Liver (tissue), 9 donors: ENCODE measurements around the gene RNF41. TPM values are rescaled to one million over a fixed set of nuclear protein-coding genes. Genes with fewer than 3 reads are reported as not detected.
A peak's percentile ranks its signal among the peaks of the same experiment; 100 is the strongest.
"Not testable (repeated sequence)": the region's sequence is repeated elsewhere in the genome, so short reads cannot be mapped to it uniquely, and the experiment has no call there.

ENCODE experiments used
- DNase-seq: peaks from one replicate; pipeline ENCODE4 v3.0.0-alpha.2; 2017; ENCODE audit warnings: low spot score
- H3K27ac ChIP-seq, 2 donors: one replicate each; pipeline ENCODE4 v1.7.0; 2013; ENCODE audit warnings: inconsistent platforms in 2 of 2, low read length in 2 of 2, control low read depth in 1 of 2, low read depth in 1 of 2, mild to moderate bottlenecking in 1 of 2
- H3K27me3 ChIP-seq, 4 donors: one replicate each; pipeline versions ENCODE4 v1.6.1 to v1.7.0; 2013; ENCODE audit warnings: low read length in 3 of 4, inconsistent platforms in 1 of 4, mild to moderate bottlenecking in 1 of 4, moderate library complexity in 1 of 4; ENCODE audit not compliant: control insufficient read depth in 4 of 4, insufficient read depth in 4 of 4
- H3K36me3 ChIP-seq, 4 donors: one replicate each; pipeline versions ENCODE4 v1.6.1 to v1.7.0; 2013; ENCODE audit warnings: low read length in 3 of 4, mild to moderate bottlenecking in 3 of 4, low read depth in 1 of 4, moderate library complexity in 1 of 4; ENCODE audit not compliant: control insufficient read depth in 4 of 4, insufficient read depth in 3 of 4
- H3K4me1 ChIP-seq, 4 donors: one replicate each; pipeline versions ENCODE4 v1.6.1 to v1.7.0; 2013; ENCODE audit warnings: low read length in 3 of 4, mild to moderate bottlenecking in 3 of 4, moderate library complexity in 1 of 4; ENCODE audit not compliant: control insufficient read depth in 4 of 4, insufficient read depth in 4 of 4
- H3K4me3 ChIP-seq, 3 donors: one replicate each; pipeline versions ENCODE4 v1.6.1 to v1.7.0; 2013; ENCODE audit warnings: low read length in 3 of 3, control low read depth in 1 of 3, low read depth in 1 of 3, mild to moderate bottlenecking in 1 of 3
- H3K9ac ChIP-seq, 2 donors: one replicate each; pipeline ENCODE4 v1.7.0; 2013; ENCODE audit warnings: low read length in 2 of 2, mild to moderate bottlenecking in 2 of 2, moderate library complexity in 2 of 2, control low read depth in 1 of 2, low read depth in 1 of 2
- H3K9me3 ChIP-seq, 4 donors: one replicate each; pipeline versions ENCODE4 v1.6.1 to v1.7.0; 2013; ENCODE audit warnings: low read length in 3 of 4; ENCODE audit not compliant: control insufficient read depth in 4 of 4
- ATF3 ChIP-seq: IDR thresholded peaks from 2 replicates; pipeline ENCODE4 v1.6.1; 2016; ENCODE audit warnings: antibody characterized with exemption
- CTCF ChIP-seq: fragments of 150-350 bp; IDR thresholded peaks from 2 replicates; pipeline ENCODE4 v1.5.1; 2017; ENCODE audit warnings: improper control_type of control experiment, low read depth, low read length; ENCODE audit not compliant: missing input control
- FOXA2 ChIP-seq: IDR thresholded peaks from 2 replicates; pipeline ENCODE4 v1.6.1; 2016; ENCODE audit warnings: antibody characterized with exemption
- HNF4A ChIP-seq, 2 donors: conservative IDR thresholded peaks; 2 replicates each; pipeline ENCODE4 v1.6.1; 2016; ENCODE audit warnings: antibody characterized with exemption in 2 of 2, mild to moderate bottlenecking in 2 of 2
- RAD21 ChIP-seq, 2 donors: IDR thresholded peaks; 2 replicates each; pipeline ENCODE4 v1.6.1; 2016; ENCODE audit warnings: antibody characterized with exemption in 2 of 2, mild to moderate bottlenecking in 2 of 2
- REST ChIP-seq: IDR thresholded peaks from 2 replicates; pipeline ENCODE4 v1.6.1; 2016; ENCODE audit warnings: antibody characterized with exemption, mild to moderate bottlenecking
- SP1 ChIP-seq: IDR thresholded peaks from 2 replicates; pipeline ENCODE4 v1.6.1; 2018; ENCODE audit warnings: antibody characterized with exemption, mild to moderate bottlenecking
- TAF1 ChIP-seq: conservative IDR thresholded peaks from 2 replicates; pipeline ENCODE4 v1.6.1; 2016; ENCODE audit warnings: antibody characterized with exemption, mild to moderate bottlenecking
- WGBS: extraction: QIAGEN DNeasy Blood & Tissue Kit; methylation state at CpG from one replicate; pipeline ENCODE4 v1.1.7; 2013; 5-methylcytosine and 5-hydroxymethylcytosine counted together
- polyA plus RNA-seq, 2 donors: library from polyadenylated mRNA; stranded (reverse) in 1 of 2; unstranded in 1 of 2; fragments of 200-250 nt in 1 of 2; fragments of >200 nt in 1 of 2; fragmentation: Nextera tagmentation in 1 of 2; extraction: Ambion mirVana in 1 of 2; gene quantifications; one replicate each; pipeline versions ENCODE4 v1.2.1 to v1.2.3, GENCODE V29; 2013 to 2015
- total RNA-seq, 2 donors: library from RNA; depleted of rRNA; stranded (reverse); fragments of >200 nt; gene quantifications; one replicate each; pipeline ENCODE4 v1.2.3, GENCODE V29; 2014
- donor health status: healthy.
- donor health status: healthy.
- donor health status: healthy.
- donor health status: healthy.
- donor health status: healthy.

RNF41 gene
- total and polyA plus RNA-seq, 4 donors = 7.6 to 31.8 (median 16.8) TPM

- DNase-seq = peak; percentile 68
- peak overlapping the region; percentile 85 to 98 for H3K27ac ChIP-seq
- peaks cover 12 to 26% (median 23%) of the 10 kb centered on the region in 4 donors for H3K36me3 ChIP-seq
- no peaks in the 10 kb centered on the region for H3K9me3 ChIP-seq
- H3K27me3 ChIP-seq = no peaks in the 10 kb centered on the region
- peak overlapping the region; percentile 50 to 73 (median 64) for H3K4me3 ChIP-seq
- no peak for TF ChIP-seq FOXA2
- TF ChIP-seq HNF4A (conservative IDR thresholded peaks at IDR 0.05) = peak in 1 of 2 donors; percentile 3
- peak; percentile 34 to 62 for TF ChIP-seq RAD21 (IDR thresholded peaks at IDR 0.05)
- TF ChIP-seq CTCF = peak; percentile 64
- TF ChIP-seq TAF1 = no peak
- no peak for TF ChIP-seq ATF3
- TF ChIP-seq SP1 = peak; percentile 65
- no peak for TF ChIP-seq REST
- H3K9ac ChIP-seq = peak overlapping the region; percentile 32 to 45
- WGBS = 17% methylated on average over 45 of the region's 45 CpGs
- H3K4me1 ChIP-seq = peaks cover 9 to 56% (median 47%) of the 10 kb centered on the region in 4 donors
Observed at GRCh38 chr12:56157201-56158028, 64.3 kb downstream of the RNF41 start.

- peaks cover 10 to 18% (median 16%) of the 10 kb centered on the region in 4 donors for H3K36me3 ChIP-seq
- H3K4me3 ChIP-seq, H3K9me3 ChIP-seq, H3K27me3 ChIP-seq, DNase-seq, H3K27ac ChIP-seq, H3K9ac ChIP-seq: not testable (repeated sequence)
- H3K4me1 ChIP-seq = peaks cover 9 to 59% (median 48%) of the 10 kb centered on the region in 4 donors
- WGBS = 95% methylated on average over 21 of the region's 21 CpGs
Observed at GRCh38 chr12:56156464-56157200, 65.1 kb downstream of the RNF41 start.
